GM13977 (cell line): ENCODE results near the gene ESRRG.

Source experiments
- DNase-seq: peaks from one replicate; pipeline ENCODE4 v3.0.0; 2012; ENCODE audit warnings: low spot score
- CTCF ChIP-seq: IDR thresholded peaks from 2 replicates; pipeline ENCODE4 v1.5.1; 2012; ENCODE audit warnings: mild to moderate bottlenecking, control low read depth; ENCODE audit not compliant: insufficient read depth; ENCODE audit errors: extremely low read depth, missing control alignments
- in situ Hi-C: fragments of 300-500 bp; cut with MboI; formaldehyde crosslinking; loops from one replicate; pipeline ENCODE4 v1.12.0; 2022; ENCODE audit warnings: low sequenced_read_pairs, low pct_unique_long_range_greater_than_20kb, mixed read lengths, inconsistent platforms; ENCODE audit not compliant: unreplicated experiment

ESRRG gene

DNA sequence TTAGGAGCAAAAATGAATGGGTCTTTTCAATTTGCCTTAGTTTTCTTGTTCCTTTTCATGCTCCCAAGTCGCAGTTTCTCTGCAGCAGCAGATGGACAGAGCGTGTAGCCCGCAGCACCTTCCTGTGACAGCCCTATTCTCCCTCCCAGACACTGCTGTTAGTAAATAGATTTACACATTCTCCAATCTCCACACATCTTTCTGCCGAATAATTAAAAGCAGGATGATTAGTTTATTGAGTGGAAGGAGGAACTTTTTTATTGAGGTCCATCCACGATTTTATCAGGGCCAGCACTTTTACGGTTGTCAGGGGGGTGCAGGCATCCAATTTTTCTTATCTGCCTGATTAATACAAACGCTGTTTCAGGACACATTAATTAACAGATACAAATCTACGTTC is 201.8 kb downstream of the ESRRG start:
- no peak for DNase-seq
- TF ChIP-seq CTCF: no peak
- in situ Hi-C loops: no loop called here

DNA sequence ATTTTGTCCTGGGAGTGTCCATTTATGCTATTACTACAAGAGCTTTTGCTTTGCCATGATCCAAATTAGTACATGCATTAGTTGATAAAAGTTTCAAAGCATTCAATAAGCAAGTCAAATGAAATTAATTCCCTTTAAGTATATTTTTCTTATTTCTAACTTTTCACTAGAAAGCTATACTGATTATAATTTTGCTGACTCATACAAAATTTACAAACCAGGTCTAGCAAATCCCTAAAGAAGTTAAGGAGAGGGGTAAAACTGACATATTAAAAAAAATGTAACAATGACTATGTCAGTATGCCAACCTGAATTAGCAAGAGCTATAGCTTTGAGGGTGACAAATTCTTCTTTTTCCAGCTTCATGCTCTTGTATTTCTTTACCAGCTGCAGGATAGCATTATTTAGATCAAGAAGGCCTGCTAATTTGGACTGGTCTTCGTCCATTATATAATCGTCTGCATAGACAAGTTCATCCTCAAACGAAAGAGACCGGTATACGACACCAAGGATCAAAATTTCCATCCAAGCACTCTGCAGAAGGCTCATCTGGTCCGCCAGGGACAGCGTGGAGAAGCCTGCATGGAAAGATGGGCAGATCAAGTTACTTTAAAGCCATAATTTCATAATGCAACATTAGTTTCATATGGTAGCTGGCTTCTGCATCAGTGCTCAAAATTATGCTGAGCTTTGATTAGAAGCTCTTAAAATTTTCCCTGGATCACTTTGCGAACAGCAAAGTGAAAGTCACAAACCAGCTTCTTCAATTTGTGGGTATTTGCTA is 204.2 kb downstream of the ESRRG start:
- in situ Hi-C loops: no loop called here
- no peak for DNase-seq
- TF ChIP-seq CTCF: no peak

DNA sequence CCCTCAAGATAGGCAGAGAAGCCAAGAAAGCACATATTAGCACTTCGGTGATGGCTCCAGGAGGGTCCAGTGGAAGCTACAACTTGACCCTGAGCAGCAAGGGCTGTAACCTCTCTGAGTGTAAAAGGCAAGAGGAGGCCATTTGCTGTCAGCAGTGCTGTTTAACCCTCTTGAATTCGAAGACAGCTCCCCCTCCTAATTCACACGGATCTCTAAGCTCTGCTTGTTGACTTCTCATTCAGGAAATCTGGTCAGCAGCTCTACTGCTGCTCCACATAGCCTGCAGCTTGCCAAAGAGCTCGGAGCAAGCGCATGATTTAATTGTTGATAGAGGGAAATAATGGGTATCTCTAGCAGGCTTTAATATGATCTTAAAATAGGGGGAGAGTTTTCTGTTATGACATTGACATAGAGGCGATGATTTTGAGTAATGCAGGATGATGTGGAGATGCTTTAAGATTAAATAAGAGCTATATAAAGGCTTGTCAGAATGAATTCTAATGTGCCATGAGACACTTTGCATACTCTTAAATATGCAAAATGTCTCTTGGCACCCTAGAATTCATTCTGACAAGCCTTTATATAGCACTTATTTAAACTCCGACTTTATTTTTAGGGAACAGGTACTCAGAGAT is 220.6 kb downstream of the ESRRG start:
- DNase-seq: no peak
- in situ Hi-C loops: no loop called here
- no peak for TF ChIP-seq CTCF

DNA sequence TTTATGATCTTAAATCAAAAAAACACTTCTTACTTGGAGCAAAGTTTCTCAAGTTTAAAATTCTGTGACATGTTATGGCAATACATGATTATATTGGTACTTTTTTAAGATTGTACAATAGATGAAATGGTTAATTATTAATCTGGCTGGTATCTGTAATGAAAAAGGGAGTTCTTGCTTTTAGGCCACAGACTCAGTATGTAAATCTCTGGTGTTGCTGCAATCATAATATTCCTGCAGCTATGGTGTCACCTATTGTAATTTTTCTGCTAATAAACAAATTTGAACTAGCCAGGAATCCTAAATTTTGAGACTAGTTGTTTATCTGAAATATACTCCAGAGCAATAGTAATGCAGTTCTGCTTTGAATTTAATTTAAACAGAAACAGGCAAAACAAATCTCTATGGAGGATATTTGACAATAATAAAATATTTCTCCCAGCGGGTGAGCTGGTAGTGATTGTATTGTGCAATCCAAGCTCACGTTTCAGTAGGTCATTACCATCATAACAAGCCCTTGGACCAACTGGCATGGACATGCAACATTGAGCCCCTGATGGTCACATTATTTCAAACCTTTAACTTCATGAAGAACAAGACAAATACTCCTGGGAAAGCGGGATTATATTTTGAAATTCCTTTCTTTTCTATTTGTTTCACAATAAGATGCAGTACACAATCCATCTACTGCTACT is 222.8 kb downstream of the ESRRG start:
- no peak for DNase-seq
- TF ChIP-seq CTCF: no peak
- in situ Hi-C loops: no loop called here

- no peak for DNase-seq
- in situ Hi-C loops: no loop called here
- no peak for TF ChIP-seq CTCF
Observed at GRCh38 chr1:216499581-216500272, 223.5 kb downstream of the ESRRG start.

GRCh38 chr1:216498277-216498676 is 225.0 kb downstream of the ESRRG start:
- in situ Hi-C loops: no loop called here
- no peak for DNase-seq
- TF ChIP-seq CTCF: no peak
